ENCODE results near the gene OSBPL8.
"Not testable (repeated sequence)": the region's sequence is repeated elsewhere in the genome, so short reads cannot be mapped to it uniquely, and the experiment has no call there.

OSBPL8 gene

GRCh38 chr12:76410371-76410770 is 149.2 kb downstream of the OSBPL8 start:
- no peak for DNase-seq

GRCh38 chr12:76409074-76409473 is 150.5 kb downstream of the OSBPL8 start:
- DNase-seq: no peak

- no peak for DNase-seq
Measured at GRCh38 chr12:76407710-76408109, 151.9 kb downstream of the OSBPL8 start.

- no peak for DNase-seq
Measured at GRCh38 chr12:76402259-76402658, 157.3 kb downstream of the OSBPL8 start.

GRCh38 chr12:76400136-76400535 is 159.4 kb downstream of the OSBPL8 start:
- DNase-seq: no peak

- DNase-seq: no peak
Measured at GRCh38 chr12:76399040-76399439, 160.5 kb downstream of the OSBPL8 start.

GRCh38 chr12:76398106-76398505 is 161.5 kb downstream of the OSBPL8 start:
- DNase-seq: no peak

GRCh38 chr12:76391461-76391860 is 168.1 kb downstream of the OSBPL8 start:
- DNase-seq: no peak

- DNase-seq: no peak
Measured at GRCh38 chr12:76387614-76388013, 172.0 kb downstream of the OSBPL8 start.

GRCh38 chr12:76384560-76384959 is 175.0 kb downstream of the OSBPL8 start:
- DNase-seq: no peak

- DNase-seq: no peak
Measured at GRCh38 chr12:76383988-76384387, 175.6 kb downstream of the OSBPL8 start.

GRCh38 chr12:76379261-76379660 is 180.3 kb downstream of the OSBPL8 start:
- DNase-seq: no peak

- DNase-seq: not testable (repeated sequence)
Measured at GRCh38 chr12:76376876-76377275, 182.7 kb downstream of the OSBPL8 start.

- no peak for DNase-seq
Measured at GRCh38 chr12:76375939-76376338, 183.6 kb downstream of the OSBPL8 start.

- DNase-seq: no peak
Measured at GRCh38 chr12:76375470-76375869, 184.1 kb downstream of the OSBPL8 start.

- no peak for DNase-seq
Measured at GRCh38 chr12:76374386-76375020, 185.1 kb downstream of the OSBPL8 start.

- no peak for DNase-seq
Measured at GRCh38 chr12:76368230-76368629, 191.3 kb downstream of the OSBPL8 start.

GRCh38 chr12:76366163-76366562 is 193.4 kb downstream of the OSBPL8 start:
- DNase-seq: no peak

- DNase-seq: not testable (repeated sequence)
Measured at GRCh38 chr12:76364131-76364530, 195.4 kb downstream of the OSBPL8 start.

GRCh38 chr12:76360316-76360715 is 199.3 kb downstream of the OSBPL8 start:
- DNase-seq: no peak

GRCh38 chr12:76356071-76356470 is 203.5 kb downstream of the OSBPL8 start:
- no peak for DNase-seq

GRCh38 chr12:76348079-76348901 is 211.3 kb downstream of the OSBPL8 start, which contains the start of gene BBS10:
TSS of gene BBS10 (minus strand) at chr12:76348415. CDS start at chr12:76348358, 57 bp downstream.
- DNase-seq: peak; percentile 87

- DNase-seq: no peak
Measured at GRCh38 chr12:76346798-76347420, 212.7 kb downstream of the OSBPL8 start.

- DNase-seq: no peak
Measured at GRCh38 chr12:76346236-76346635, 213.3 kb downstream of the OSBPL8 start.

Data from CD4-positive, alpha-beta T cell treated with Interleukin-10 for 1 hour (primary cell).